Breast epithelium (tissue), 4 donors: ENCODE results near the gene INTS1. TPM values are rescaled to one million over a fixed set of nuclear protein-coding genes. Genes with fewer than 3 reads are reported as not detected.

Experiments used
- DNase-seq, 2 donors: peaks; one replicate each; pipeline ENCODE4 v3.0.0-alpha.2; 2019; ENCODE audit warnings: low spot score in 2 of 2
- H3K27ac ChIP-seq, 2 donors: fragments of 200-600 bp; sonication (generic) in 1 of 2; one replicate each; pipeline ENCODE4 v1.5.1; 2016 to 2019; ENCODE audit warnings: mild to moderate bottlenecking in 1 of 2
- H3K27me3 ChIP-seq, 2 donors: fragments of 200-600 bp; sonication (generic) in 1 of 2; one replicate each; pipeline versions ENCODE4 v1.5.1 to v1.6.0; 2017 to 2019; ENCODE audit warnings: control low read depth in 1 of 2, mild to moderate bottlenecking in 1 of 2
- H3K36me3 ChIP-seq: fragments of 200-600 bp; one replicate; pipeline ENCODE4 v1.5.1; 2019
- H3K4me1 ChIP-seq, 2 donors: fragments of 200-600 bp; sonication (generic); one replicate each; pipeline ENCODE4 v1.5.1; 2016 to 2019; ENCODE audit warnings: control low read depth in 1 of 2
- H3K4me3 ChIP-seq, 3 donors: fragments of 200-600 bp; sonication (generic); 1 replicate in 2 of 3; 2 replicates in 1 of 3; pipeline ENCODE4 v1.5.1; 2016 to 2019; ENCODE audit warnings: mild to moderate bottlenecking in 3 of 3, moderate library complexity in 2 of 3
- H3K9me3 ChIP-seq, 2 donors: fragments of 200-600 bp; sonication (generic) in 1 of 2; one replicate each; pipeline ENCODE4 v1.5.1; 2016 to 2019; ENCODE audit warnings: control low read depth in 1 of 2
- POLR2A ChIP-seq: fragments of 450-650 bp; IDR thresholded peaks from one replicate; pipeline ENCODE4 v1.6.1; 2016; ENCODE audit warnings: antibody characterized with exemption, mild to moderate bottlenecking, moderate library complexity
- POLR2AphosphoS5 ChIP-seq, 3 donors: sonication (generic); formaldehyde crosslinking; IDR thresholded peaks; one replicate each; pipeline ENCODE4 v1.6.1; 2017; ENCODE audit warnings: antibody characterized with exemption in 3 of 3
- intact Hi-C: fragments of 100-400 bp; cut with DNase I; formaldehyde crosslinking; loops from one replicate; pipeline ENCODE4 v1.15.1; 2023; ENCODE audit warnings: low total_unique reads
- total RNA-seq, 3 donors: library from RNA; depleted of rRNA; stranded (reverse); fragments of >200 nt; gene quantifications; one replicate each; pipeline ENCODE4 v1.1.0, GENCODE V29; 2016
- TF ChIP-seq, protein P1 (sequence below), 3 donors: fragments of 450-650 bp; IDR thresholded peaks; one replicate each; pipeline ENCODE4 v1.5.1; 2016 to 2017; ENCODE audit warnings: antibody characterized with exemption in 3 of 3, mild to moderate bottlenecking in 3 of 3, moderate library complexity in 3 of 3

The INTS1 gene
- total RNA-seq, 3 donors from 2014 or later = 27.5 to 32.1 (median 27.7) TPM

DNA sequence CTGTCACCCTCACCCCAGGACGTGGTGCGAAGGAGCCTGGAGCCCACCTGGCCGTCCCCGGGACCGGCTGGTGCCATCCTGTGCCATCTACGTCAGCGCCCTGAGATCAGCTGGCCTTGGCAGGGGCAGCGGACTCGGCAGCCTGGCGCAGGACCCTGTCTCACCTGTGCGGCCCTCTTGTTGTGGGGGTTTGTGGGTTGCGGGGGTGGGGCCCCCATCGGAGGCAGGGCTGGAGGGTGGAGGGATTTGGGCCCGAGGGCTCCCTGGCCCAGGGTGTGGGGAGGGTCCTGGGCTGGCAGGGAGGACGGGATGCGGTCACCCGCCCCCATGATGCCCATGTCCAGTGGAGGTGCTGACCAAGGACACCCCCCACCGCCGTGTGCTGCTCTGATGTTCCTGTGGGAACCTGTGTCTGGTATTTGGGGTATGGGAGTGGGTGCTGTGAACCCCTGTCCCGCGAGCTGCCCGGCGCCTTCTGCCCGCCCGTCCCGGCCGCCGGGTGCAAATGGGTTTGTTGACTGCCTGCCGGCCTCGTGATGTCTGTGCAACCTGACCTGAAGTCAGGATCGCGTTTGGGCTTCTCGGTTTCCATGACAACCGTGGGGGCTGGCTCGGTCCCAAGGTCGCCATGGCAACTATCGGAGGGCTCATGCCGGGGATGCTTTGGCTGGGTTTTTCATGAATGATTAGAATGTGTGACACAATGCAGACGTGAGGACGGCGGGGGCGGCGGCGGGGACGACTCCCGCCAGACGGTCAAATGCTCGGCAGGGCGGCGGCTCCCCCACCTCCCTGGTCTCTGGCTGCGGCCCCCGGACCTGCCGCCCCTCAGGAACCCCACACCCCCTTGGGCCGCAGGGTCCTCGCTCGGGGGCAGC is 33.6 kb upstream of the INTS1 start:
- Histone ChIP-seq H3K9me3 (no peaks in the 10 kb centered on the region), H3K4me1 (peaks cover 3 to 16% of the 10 kb centered on the region in 2 donors), H3K27ac (peak overlapping the region; percentile 100), H3K4me3 (peak overlapping the region; percentile 43 to 84 (median 53)), H3K27me3 (no peaks in the 10 kb centered on the region), H3K36me3 (peaks cover 7% of the 10 kb centered on the region)
- TF ChIP-seq POLR2AphosphoS5 (IDR thresholded peaks at IDR 0.05) = peak; percentile 81 to 96 (median 85)
- TF ChIP-seq, protein P1, sequence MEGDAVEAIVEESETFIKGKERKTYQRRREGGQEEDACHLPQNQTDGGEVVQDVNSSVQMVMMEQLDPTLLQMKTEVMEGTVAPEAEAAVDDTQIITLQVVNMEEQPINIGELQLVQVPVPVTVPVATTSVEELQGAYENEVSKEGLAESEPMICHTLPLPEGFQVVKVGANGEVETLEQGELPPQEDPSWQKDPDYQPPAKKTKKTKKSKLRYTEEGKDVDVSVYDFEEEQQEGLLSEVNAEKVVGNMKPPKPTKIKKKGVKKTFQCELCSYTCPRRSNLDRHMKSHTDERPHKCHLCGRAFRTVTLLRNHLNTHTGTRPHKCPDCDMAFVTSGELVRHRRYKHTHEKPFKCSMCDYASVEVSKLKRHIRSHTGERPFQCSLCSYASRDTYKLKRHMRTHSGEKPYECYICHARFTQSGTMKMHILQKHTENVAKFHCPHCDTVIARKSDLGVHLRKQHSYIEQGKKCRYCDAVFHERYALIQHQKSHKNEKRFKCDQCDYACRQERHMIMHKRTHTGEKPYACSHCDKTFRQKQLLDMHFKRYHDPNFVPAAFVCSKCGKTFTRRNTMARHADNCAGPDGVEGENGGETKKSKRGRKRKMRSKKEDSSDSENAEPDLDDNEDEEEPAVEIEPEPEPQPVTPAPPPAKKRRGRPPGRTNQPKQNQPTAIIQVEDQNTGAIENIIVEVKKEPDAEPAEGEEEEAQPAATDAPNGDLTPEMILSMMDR (IDR thresholded peaks at IDR 0.05) = no peak
- peak; percentile 5 for TF ChIP-seq POLR2A
- DNase-seq = peak; percentile 88 to 90
- intact Hi-C loops = no loop called here

DNA sequence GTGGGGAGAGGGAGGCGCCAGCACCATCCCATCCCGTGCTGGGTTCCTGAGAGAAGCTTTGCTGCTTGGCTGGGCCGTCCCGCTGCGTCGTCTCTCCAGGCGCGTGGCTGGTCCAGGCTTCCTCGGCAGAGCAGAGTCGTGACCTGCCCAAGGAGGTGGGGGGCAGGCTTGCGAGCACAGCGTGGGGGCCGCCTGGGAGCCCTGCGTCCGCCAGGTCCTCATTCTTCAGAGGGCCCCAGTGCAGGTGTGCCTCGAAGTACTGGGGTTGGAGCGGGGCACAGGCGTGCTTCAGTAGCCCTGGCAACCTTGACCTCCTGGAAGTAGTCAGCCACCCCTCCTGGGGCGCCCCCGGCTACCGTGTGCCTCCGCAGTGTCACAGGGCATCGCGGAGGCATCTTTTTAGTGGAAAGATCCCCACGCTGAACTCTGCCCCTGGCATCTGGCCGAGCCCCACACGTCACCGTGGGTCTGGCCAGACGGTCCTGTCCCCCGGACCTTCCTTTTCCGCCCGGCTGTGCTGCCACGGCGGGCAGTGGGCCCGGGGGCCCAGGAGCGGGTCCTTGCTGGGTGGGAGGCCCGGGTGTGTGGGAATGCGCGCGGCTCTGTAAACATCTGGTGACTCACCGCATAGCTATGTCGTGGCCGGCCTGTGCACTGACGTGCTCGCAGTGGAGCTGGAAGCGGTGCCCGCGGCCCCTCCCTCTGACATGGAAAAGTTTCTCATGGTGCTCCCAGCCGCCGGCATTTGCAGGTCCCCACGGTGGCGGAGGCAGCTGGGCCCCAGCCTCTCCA is 32.8 kb upstream of the INTS1 start:
- Histone ChIP-seq H3K9me3 (no peaks in the 10 kb centered on the region), H3K36me3 (peaks cover 7% of the 10 kb centered on the region), H3K27ac (peak overlapping the region; percentile 100), H3K4me1 (peaks cover 3 to 17% of the 10 kb centered on the region in 2 donors), H3K27me3 (no peaks in the 10 kb centered on the region), H3K4me3 (peak overlapping the region; percentile 43 to 84 (median 53))
- DNase-seq = peak; percentile 96 to 98
- intact Hi-C loops = no loop called here
- peak; percentile 42 for TF ChIP-seq POLR2A
- TF ChIP-seq, protein P1 (IDR thresholded peaks at IDR 0.05) = no peak
- peak; percentile 86 to 93 (median 90) for TF ChIP-seq POLR2AphosphoS5 (IDR thresholded peaks at IDR 0.05)

DNA sequence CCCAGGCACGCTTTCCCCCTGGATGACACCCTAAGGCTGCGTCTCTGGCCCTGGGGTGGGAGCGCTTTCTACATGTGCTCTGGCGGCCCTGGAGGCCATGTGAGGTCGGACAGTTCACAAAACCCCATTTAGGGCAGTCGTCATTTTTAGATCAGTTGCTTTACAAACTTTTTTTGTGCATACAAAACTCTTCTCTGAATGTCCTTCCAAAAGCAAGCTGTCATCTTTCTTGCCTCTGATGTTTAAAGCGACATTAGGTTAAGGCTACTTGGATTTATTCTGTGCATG is 32.2 kb upstream of the INTS1 start:
- Histone ChIP-seq H3K4me3 (peak overlapping the region; percentile 43 to 84 (median 53)), H3K36me3 (peaks cover 7% of the 10 kb centered on the region), H3K27ac (peak overlapping the region; percentile 100), H3K27me3 (no peaks in the 10 kb centered on the region), H3K4me1 (peaks cover 3 to 20% of the 10 kb centered on the region in 2 donors), H3K9me3 (no peaks in the 10 kb centered on the region)
- no peak for DNase-seq
- intact Hi-C loops = no loop called here
- TF ChIP-seq POLR2A = no peak
- TF ChIP-seq, protein P1 (IDR thresholded peaks at IDR 0.05) = no peak
- TF ChIP-seq POLR2AphosphoS5 (IDR thresholded peaks at IDR 0.05) = no peak

DNA sequence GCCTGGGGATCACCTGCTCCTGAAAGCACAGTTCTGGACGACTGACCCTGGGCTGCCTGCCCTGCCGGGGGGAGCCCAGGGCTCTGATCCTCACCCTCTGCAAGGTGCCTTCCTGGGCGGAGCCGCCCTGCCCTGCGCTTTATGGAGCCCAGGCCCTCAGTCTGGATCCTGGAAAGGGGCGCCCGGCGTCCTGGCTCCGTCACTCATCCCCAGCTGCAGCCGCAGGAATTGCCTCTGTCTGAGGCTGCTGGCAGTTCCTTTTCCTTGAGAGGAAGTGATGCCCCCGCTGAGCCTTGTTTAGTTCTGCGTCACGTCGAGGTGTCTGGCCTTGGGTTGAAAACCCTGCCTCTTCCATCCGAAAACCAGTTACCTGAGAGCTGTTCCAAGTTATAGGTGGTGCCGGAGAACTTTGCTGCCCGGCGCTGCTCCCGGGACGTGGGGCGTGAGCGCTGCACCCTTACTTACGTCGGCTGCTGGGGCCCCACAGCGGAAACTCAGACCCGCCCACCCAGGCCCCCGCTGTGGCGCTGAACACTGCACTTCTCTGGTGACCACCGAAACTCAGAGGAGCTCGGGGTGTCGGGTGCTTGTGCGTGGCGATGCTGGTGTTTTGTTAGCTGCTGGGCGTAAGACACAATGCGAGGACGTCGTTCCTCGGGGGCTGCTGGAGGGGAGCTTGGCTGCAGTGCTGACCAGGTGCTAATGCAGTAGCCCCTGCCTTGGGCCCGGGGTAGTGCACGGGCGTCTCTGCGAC is 31.7 kb upstream of the INTS1 start:
- H3K27ac ChIP-seq = peak overlapping the region; percentile 100
- H3K27me3 ChIP-seq = no peaks in the 10 kb centered on the region
- no peaks in the 10 kb centered on the region for H3K9me3 ChIP-seq
- intact Hi-C loops = no loop called here
- H3K36me3 ChIP-seq = peaks cover 7% of the 10 kb centered on the region
- DNase-seq = no peak
- TF ChIP-seq POLR2A (no peak), POLR2AphosphoS5 (IDR thresholded peaks at IDR 0.05) (no peak)
- TF ChIP-seq, protein P1 (IDR thresholded peaks at IDR 0.05) = no peak
- no peak overlapping the region for H3K4me3 ChIP-seq
- H3K4me1 ChIP-seq = peaks cover 3 to 20% of the 10 kb centered on the region in 2 donors
